Esophagus (tissue), 2 donors: Measurements from ENCODE around the gene RGS3. TPM values are rescaled to one million over a fixed set of nuclear protein-coding genes. Genes with fewer than 3 reads are reported as not detected.

Experiments
- H3K27ac ChIP-seq, 2 donors: one replicate each; pipeline ENCODE4 v1.5.1; 2013; ENCODE audit warnings: low read depth in 2 of 2, mild to moderate bottlenecking in 2 of 2, inconsistent platforms in 1 of 2, low read length in 1 of 2, moderate library complexity in 1 of 2
- H3K27me3 ChIP-seq, 2 donors: one replicate each; pipeline ENCODE4 v1.6.1; 2013; ENCODE audit warnings: low read length in 2 of 2, control low read depth in 1 of 2, mild to moderate bottlenecking in 1 of 2; ENCODE audit not compliant: insufficient read depth in 2 of 2, control insufficient read depth in 1 of 2
- H3K36me3 ChIP-seq, 2 donors: one replicate each; pipeline ENCODE4 v1.6.1; 2013; ENCODE audit warnings: low read length in 1 of 2; ENCODE audit not compliant: control insufficient read depth in 2 of 2, insufficient read depth in 2 of 2
- H3K4me1 ChIP-seq, 2 donors: one replicate each; pipeline ENCODE4 v1.6.1; 2013; ENCODE audit warnings: low read length in 1 of 2; ENCODE audit not compliant: control insufficient read depth in 2 of 2, insufficient read depth in 2 of 2
- H3K4me3 ChIP-seq, 2 donors: one replicate each; pipeline ENCODE4 v1.5.1; 2013; ENCODE audit warnings: low read length in 2 of 2, mild to moderate bottlenecking in 2 of 2, low read depth in 1 of 2, moderate library complexity in 1 of 2
- H3K9me3 ChIP-seq, 2 donors: one replicate each; pipeline ENCODE4 v1.6.1; 2013; ENCODE audit warnings: mild to moderate bottlenecking in 2 of 2, low read depth in 1 of 2, low read length in 1 of 2, moderate library complexity in 1 of 2; ENCODE audit not compliant: control insufficient read depth in 2 of 2, insufficient read depth in 1 of 2
- WGBS, 2 donors: extraction: QIAGEN DNeasy Blood & Tissue Kit; methylation state at CpG; one replicate each; pipeline ENCODE4 v1.1.7; 2013; 5-methylcytosine and 5-hydroxymethylcytosine counted together
- polyA plus RNA-seq, 2 donors: library from polyadenylated mRNA; stranded (reverse); fragments of 200-250 nt; gene quantifications; one replicate each; pipeline ENCODE4 v1.2.3, GENCODE V29; 2013
- donor health status: healthy with polysubstance abuse.
- donor health status: Bipolar disorder and iron deficiency.

The RGS3 gene
- polyA plus RNA-seq, 2 donors: 9.1 to 10.2 TPM

DNA sequence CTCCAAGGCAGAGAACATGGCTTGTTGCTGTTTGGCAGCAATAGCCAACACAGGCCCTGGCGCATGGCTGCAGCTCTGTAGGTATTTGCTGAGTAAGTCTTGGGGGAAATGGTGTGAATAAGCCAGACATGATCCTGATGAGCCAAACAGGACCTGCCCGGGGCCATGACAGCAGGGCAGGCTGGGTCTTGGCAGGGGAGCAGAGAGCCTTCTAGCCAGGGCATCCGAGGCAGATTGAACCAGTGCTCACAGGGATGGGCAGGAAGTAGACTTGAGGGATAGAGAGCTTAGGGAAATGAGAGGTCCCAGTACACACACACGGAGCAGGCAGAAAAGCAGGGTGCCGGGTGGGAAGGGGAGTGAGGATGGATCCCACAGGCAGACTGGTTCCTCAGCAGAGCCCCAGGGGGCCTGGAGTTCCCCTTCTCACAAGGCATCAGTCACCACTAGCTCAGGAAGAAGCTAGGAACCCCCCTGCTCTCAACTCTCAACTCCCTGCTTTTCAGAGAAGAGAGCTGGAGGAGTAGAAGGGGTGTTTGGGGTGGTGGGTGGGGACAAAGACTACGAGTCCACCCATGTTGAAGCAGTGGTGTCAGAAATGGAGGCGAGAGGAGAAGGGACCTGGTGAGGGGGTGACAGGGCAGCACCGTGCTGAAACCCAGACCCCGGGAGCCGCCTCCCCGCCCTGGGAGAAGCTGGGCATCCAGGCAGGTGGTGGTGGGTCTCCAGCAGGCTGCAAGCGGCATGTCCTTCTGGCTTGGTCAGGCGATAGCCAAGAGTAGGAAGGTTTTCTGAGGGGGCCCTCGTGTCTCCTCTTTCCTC, 111.1 kb downstream of the RGS3 start:
- Histone ChIP-seq H3K4me3 (no peak overlapping the region), H3K36me3 (peaks cover 0 to 3% of the 10 kb centered on the region in 2 donors), H3K9me3 (no peaks in the 10 kb centered on the region), H3K27ac (peak overlapping the region in 1 of 2 donors; percentile 76), H3K27me3 (no peaks in the 10 kb centered on the region), H3K4me1 (peaks cover 18 to 33% of the 10 kb centered on the region in 2 donors)
- 70 to 75% methylated on average over 14 of the region's 14 CpGs for WGBS, 2 donors

- no peaks in the 10 kb centered on the region for H3K27me3 ChIP-seq
- H3K36me3 ChIP-seq: no peaks in the 10 kb centered on the region
- H3K4me3 ChIP-seq: no peak overlapping the region
- H3K9me3 ChIP-seq: no peaks in the 10 kb centered on the region
- H3K27ac ChIP-seq: peak overlapping the region in 1 of 2 donors; percentile 68
- WGBS, 2 donors: 69 to 79% methylated on average over 11 of the region's 11 CpGs
- peaks cover 31 to 51% of the 10 kb centered on the region in 2 donors for H3K4me1 ChIP-seq
Measured at GRCh38 chr9:113577525-113578261, 114.2 kb downstream of the RGS3 start.

DNA sequence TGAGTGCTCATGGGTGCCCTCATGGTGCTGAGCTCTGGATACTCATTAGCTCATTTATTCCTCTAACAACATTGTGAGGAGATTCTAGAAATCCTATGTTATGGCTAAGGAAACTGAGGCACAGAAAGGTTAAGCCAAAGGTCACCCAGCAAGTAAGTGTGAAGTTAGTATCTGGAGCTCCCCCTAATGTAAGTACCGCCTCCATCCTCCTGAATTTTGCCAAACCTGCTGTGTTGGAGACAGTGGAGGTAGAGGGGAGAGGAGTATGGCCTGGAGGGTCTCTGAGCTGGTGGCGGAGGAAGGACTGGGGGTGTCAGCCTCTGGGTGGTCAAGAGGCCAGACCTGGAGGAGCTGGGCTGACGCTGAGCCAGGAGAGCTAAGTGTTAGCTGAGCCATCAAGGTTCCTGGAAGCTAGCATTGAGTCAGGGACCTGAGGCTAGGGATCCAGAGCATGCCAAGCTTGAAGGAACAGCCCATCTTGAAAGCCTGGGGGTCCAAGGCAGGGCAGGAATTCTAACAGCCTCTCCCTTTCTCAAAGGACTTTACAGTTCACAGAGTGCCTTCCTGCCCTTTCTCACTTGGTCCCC, 114.8 kb downstream of the RGS3 start:
- Histone ChIP-seq H3K27me3 (no peaks in the 10 kb centered on the region), H3K4me3 (no peak overlapping the region), H3K27ac (peak overlapping the region; percentile 74 to 91), H3K4me1 (peaks cover 29 to 51% of the 10 kb centered on the region in 2 donors), H3K9me3 (no peaks in the 10 kb centered on the region), H3K36me3 (no peaks in the 10 kb centered on the region)
- WGBS, 2 donors: 78 to 82% methylated on average over 3 of the region's 3 CpGs

- H3K4me1 ChIP-seq: peaks cover 29 to 51% of the 10 kb centered on the region in 2 donors
- WGBS, 2 donors: 19 to 29% methylated on average over 5 of the region's 5 CpGs
Measured at GRCh38 chr9:113578882-113579282, 115.4 kb downstream of the RGS3 start.

GRCh38 chr9:113579283-113580040, 115.9 kb downstream of the RGS3 start:
- WGBS, 2 donors: 56 to 57% methylated on average over 5 of the region's 5 CpGs
- no peaks in the 10 kb centered on the region for H3K27me3 ChIP-seq
- peaks cover 7 to 9% of the 10 kb centered on the region in 2 donors for H3K36me3 ChIP-seq
- no peaks in the 10 kb centered on the region for H3K9me3 ChIP-seq
- H3K27ac ChIP-seq: peak overlapping the region; percentile 79 to 91
- peaks cover 25 to 47% of the 10 kb centered on the region in 2 donors for H3K4me1 ChIP-seq
- no peak overlapping the region for H3K4me3 ChIP-seq

More at GRCh38 chr9:113578882-113579282, 115.4 kb downstream of the RGS3 start:
- peaks cover 4% of the 10 kb centered on the region in 2 donors for H3K36me3 ChIP-seq
- peak overlapping the region; percentile 74 to 91 for H3K27ac ChIP-seq
- no peaks in the 10 kb centered on the region for H3K27me3 ChIP-seq
- H3K9me3 ChIP-seq: no peaks in the 10 kb centered on the region
- no peak overlapping the region for H3K4me3 ChIP-seq

DNA sequence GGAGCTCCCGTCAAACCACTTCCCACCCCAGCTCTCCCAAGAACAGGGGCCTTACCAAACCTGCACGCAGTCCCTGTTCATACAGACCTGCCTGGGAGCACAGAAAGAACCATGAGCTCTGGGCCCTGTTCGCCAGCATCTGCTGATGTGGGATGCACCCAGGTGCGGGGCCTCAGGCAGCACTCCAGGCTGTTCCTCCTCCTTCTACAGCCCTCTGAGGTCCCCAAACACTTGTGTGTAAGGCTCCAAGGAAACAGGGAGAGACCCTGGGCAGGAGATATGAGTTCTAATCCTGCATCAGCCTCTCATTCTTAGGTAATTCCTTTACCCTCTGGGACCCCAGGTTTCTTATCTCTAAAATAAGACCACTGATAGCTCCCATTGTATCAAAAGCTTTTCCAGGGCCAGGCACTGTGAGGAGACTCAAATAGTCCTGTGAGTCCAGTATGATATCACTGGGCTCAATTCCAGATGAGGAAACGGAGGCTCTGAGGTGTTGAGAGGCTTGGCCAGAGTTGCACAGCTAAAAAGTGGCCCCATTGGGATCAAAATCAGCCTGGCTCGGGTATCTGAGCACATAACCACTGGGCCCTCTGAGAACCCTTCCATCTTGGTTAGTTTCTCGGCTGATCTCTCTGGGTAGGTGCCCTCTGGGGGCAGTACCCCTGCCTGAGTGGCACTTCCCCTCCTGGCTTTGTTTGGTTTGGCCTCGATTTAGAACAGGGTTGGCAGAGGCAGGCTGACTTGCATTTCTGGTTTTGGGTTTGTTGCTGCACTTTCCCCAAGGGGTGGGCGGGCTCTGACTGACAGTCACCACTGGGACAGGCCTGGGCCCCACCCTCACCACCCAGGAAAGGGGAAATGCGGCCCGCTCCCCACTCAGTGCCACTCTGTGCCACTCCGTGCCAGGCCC, 116.8 kb downstream of the RGS3 start:
- Histone ChIP-seq H3K36me3 (peaks cover 7 to 9% of the 10 kb centered on the region in 2 donors), H3K4me1 (peaks cover 25 to 43% of the 10 kb centered on the region in 2 donors), H3K9me3 (no peaks in the 10 kb centered on the region), H3K27ac (peak overlapping the region; percentile 79 to 91), H3K27me3 (no peaks in the 10 kb centered on the region), H3K4me3 (peak overlapping the region in 1 of 2 donors; percentile 21)
- 38 to 43% methylated on average over 12 of the region's 12 CpGs for WGBS, 2 donors

DNA sequence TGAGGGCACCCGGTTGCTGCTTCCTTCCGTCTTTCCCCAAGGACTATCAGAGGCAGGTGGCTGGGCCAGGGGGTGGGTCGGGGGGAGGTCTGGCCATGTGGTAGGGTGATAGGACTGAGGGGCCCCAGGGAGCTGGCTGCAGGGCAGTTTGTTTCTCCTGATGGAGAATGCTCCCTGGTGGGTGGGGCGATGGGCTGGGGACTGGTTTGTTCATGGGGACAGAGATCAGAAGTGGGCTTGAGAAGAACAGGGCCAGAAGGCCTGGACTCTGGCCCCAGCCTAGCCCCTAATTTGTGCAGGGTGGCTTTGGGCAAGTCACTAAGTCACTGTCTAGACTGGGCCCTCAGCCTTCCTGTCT, 117.4 kb downstream of the RGS3 start:
- WGBS, 2 donors: 29 to 39% methylated on average over 4 of the region's 4 CpGs
- peak overlapping the region in 1 of 2 donors; percentile 21 for H3K4me3 ChIP-seq

DNA sequence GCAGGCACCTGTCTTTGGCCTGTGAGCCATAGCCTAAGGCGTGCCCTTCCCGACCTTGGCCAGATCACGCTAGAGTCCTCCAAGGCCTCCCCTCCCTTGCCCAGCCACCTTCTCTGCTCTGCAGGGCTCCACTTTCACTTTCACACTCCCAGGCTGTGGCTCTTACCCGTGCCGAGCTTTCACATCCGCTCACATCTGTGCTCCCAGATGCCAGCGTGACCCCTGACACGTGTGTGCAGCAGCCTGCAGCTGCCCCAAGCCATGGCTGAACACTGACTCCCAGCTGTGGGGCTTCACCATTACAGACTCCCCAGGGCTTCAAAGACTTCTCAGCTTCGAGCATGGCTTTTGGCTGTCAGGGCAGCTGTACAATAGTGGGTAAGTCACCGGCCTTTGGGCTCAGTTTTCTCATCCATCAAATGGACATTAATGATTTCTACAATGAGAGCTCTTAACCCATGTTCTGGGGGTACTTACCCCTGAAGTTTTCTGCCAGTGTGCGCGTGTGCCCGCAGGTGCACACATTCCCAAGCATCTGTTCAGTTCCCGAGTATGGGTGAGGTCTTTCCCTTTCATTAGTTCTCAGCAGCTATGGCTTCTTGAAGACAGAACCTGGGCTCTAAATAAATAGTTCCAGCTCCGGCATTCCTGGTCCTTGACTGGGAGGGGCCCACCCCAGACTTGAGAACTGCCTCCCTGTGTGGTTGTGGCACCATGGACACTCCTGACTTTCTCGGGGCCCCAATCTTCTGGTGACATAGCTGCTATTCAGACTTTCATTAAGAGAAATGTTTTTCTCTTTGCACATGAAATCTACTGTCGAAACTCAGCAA, 118.6 kb downstream of the RGS3 start:
- H3K4me1 ChIP-seq: peaks cover 25 to 45% of the 10 kb centered on the region in 2 donors
- H3K36me3 ChIP-seq: peaks cover 9 to 12% of the 10 kb centered on the region in 2 donors
- H3K9me3 ChIP-seq: no peaks in the 10 kb centered on the region
- 29 to 32% methylated on average over 17 of the region's 17 CpGs for WGBS, 2 donors
- peak overlapping the region; percentile 79 to 91 for H3K27ac ChIP-seq
- no peaks in the 10 kb centered on the region for H3K27me3 ChIP-seq
- peak overlapping the region in 1 of 2 donors; percentile 3 for H3K4me3 ChIP-seq

More for the DNA sequence above, 117.4 kb downstream of the RGS3 start:
- Histone ChIP-seq H3K36me3 (peaks cover 7 to 12% of the 10 kb centered on the region in 2 donors), H3K9me3 (no peaks in the 10 kb centered on the region), H3K27ac (peak overlapping the region; percentile 79 to 91), H3K4me1 (peaks cover 25 to 45% of the 10 kb centered on the region in 2 donors), H3K27me3 (no peaks in the 10 kb centered on the region)
